Glutamatergic neuron (in vitro differentiated cells): ENCODE data around the gene PPP1R3D. TPM values are rescaled to one million over a fixed set of nuclear protein-coding genes. Genes with fewer than 3 reads are reported as not detected.

Experiments used
- DNase-seq: peaks from one replicate; pipeline ENCODE4 v3.0.0; 2022
- H3K27ac Mint-ChIP-seq: one replicate; pipeline ENCODE4 v1.8.0; 2020; ENCODE audit warnings: mild to moderate bottlenecking, mixed read lengths, inconsistent platforms; ENCODE audit not compliant: unreplicated experiment
- H3K27me3 Mint-ChIP-seq: one replicate; pipeline ENCODE4 v1.8.0; 2020; ENCODE audit warnings: mild to moderate bottlenecking, moderate library complexity, mixed read lengths, inconsistent platforms; ENCODE audit not compliant: unreplicated experiment
- H3K36me3 Mint-ChIP-seq: one replicate; pipeline ENCODE4 v1.8.0; 2020; ENCODE audit warnings: mild to moderate bottlenecking, mixed read lengths, inconsistent platforms; ENCODE audit not compliant: unreplicated experiment
- H3K4me1 Mint-ChIP-seq: one replicate; pipeline ENCODE4 v1.8.0; 2020; ENCODE audit warnings: mild to moderate bottlenecking, low read depth, mixed read lengths, inconsistent platforms; ENCODE audit not compliant: unreplicated experiment
- H3K4me3 Mint-ChIP-seq: one replicate; pipeline ENCODE4 v1.8.0; 2020; ENCODE audit warnings: mild to moderate bottlenecking, mixed read lengths, inconsistent platforms; ENCODE audit not compliant: unreplicated experiment
- H3K9me3 Mint-ChIP-seq: one replicate; pipeline ENCODE4 v1.8.0; 2020; ENCODE audit warnings: mild to moderate bottlenecking, moderate library complexity, mixed read lengths, inconsistent platforms; ENCODE audit not compliant: unreplicated experiment
- CTCF ChIP-seq: fragments of 200-600 bp; sonication (generic); IDR thresholded peaks from one replicate; pipeline ENCODE4 v1.5.0; 2021; ENCODE audit not compliant: partially characterized antibody, unreplicated experiment
- total RNA-seq: library from RNA; stranded (reverse); fragmentation: NEBNext Ultra II Directional; extraction: Animal tissue kit (Norgen Biotek cat#: 25700); gene quantifications from one replicate; pipeline ENCODE4 v1.2.1, GENCODE V29; 2021; ENCODE audit not compliant: unreplicated experiment

Gene PPP1R3D
- total RNA-seq, 1 donor from 2014 or later, result 1.3 TPM

- H3K27me3 Mint-ChIP-seq, result no peaks in the 10 kb centered on the region
- H3K27ac Mint-ChIP-seq, result no peak overlapping the region
- H3K4me3 Mint-ChIP-seq, result no peak overlapping the region
- no peak for DNase-seq
- H3K9me3 Mint-ChIP-seq, result no peaks in the 10 kb centered on the region
- no peak for TF ChIP-seq CTCF
- H3K36me3 Mint-ChIP-seq, result no peaks in the 10 kb centered on the region
- no peaks in the 10 kb centered on the region for H3K4me1 Mint-ChIP-seq
Observed at GRCh38 chr20:59925899-59926298, 14.2 kb downstream of the PPP1R3D start.

- Mint-ChIP-seq H3K4me3 (no peak overlapping the region), H3K4me1 (no peaks in the 10 kb centered on the region)
- no peak for TF ChIP-seq CTCF
Observed at GRCh38 chr20:59925359-59925758, 14.7 kb downstream of the PPP1R3D start.

GRCh38 chr20:59923514-59923913, 16.6 kb downstream of the PPP1R3D start:
- H3K27ac Mint-ChIP-seq, result no peak overlapping the region

More at GRCh38 chr20:59925359-59925758, 14.7 kb downstream of the PPP1R3D start:
- H3K27me3 Mint-ChIP-seq, result no peaks in the 10 kb centered on the region
- no peaks in the 10 kb centered on the region for H3K36me3 Mint-ChIP-seq
- DNase-seq, result no peak
- no peak overlapping the region for H3K27ac Mint-ChIP-seq
- no peaks in the 10 kb centered on the region for H3K9me3 Mint-ChIP-seq

GRCh38 chr20:59920944-59921343, 19.2 kb downstream of the PPP1R3D start:
- Mint-ChIP-seq H3K27me3 (no peaks in the 10 kb centered on the region), H3K4me1 (no peaks in the 10 kb centered on the region), H3K27ac (no peak overlapping the region), H3K4me3 (no peak overlapping the region), H3K36me3 (no peaks in the 10 kb centered on the region), H3K9me3 (no peaks in the 10 kb centered on the region)
- DNase-seq, result no peak
- no peak for TF ChIP-seq CTCF

More at GRCh38 chr20:59923514-59923913, 16.6 kb downstream of the PPP1R3D start:
- DNase-seq, result no peak
- H3K27me3 Mint-ChIP-seq, result no peaks in the 10 kb centered on the region
- H3K36me3 Mint-ChIP-seq, result no peaks in the 10 kb centered on the region
- H3K4me3 Mint-ChIP-seq, result no peak overlapping the region
- H3K9me3 Mint-ChIP-seq, result no peaks in the 10 kb centered on the region
- no peak for TF ChIP-seq CTCF
- H3K4me1 Mint-ChIP-seq, result no peaks in the 10 kb centered on the region

- H3K4me3 Mint-ChIP-seq, result no peak overlapping the region
Observed at GRCh38 chr20:59912609-59913008, 27.5 kb downstream of the PPP1R3D start.

More at GRCh38 chr20:59912609-59913008, 27.5 kb downstream of the PPP1R3D start:
- H3K9me3 Mint-ChIP-seq, result no peaks in the 10 kb centered on the region
- H3K27ac Mint-ChIP-seq, result no peak overlapping the region
- no peak for DNase-seq
- H3K36me3 Mint-ChIP-seq, result no peaks in the 10 kb centered on the region
- TF ChIP-seq CTCF, result no peak
- no peaks in the 10 kb centered on the region for H3K4me1 Mint-ChIP-seq
- no peaks in the 10 kb centered on the region for H3K27me3 Mint-ChIP-seq
